Stimulated activated CD4-positive, alpha-beta T cell treated with anti-CD3 and anti-CD28 coated beads, Interleukin-4, amount 100 ng/mL, for 4 hours (primary cell): ENCODE measurements around the gene FBXL15.
"Not testable (repeated sequence)": the region's sequence is repeated elsewhere in the genome, so short reads cannot be mapped to it uniquely, and the experiment has no call there.

ENCODE experiments used
- DNase-seq, 2 experiments: peaks; one replicate each; pipeline ENCODE4 v3.0.0-alpha.2; 2020

FBXL15 gene

DNA sequence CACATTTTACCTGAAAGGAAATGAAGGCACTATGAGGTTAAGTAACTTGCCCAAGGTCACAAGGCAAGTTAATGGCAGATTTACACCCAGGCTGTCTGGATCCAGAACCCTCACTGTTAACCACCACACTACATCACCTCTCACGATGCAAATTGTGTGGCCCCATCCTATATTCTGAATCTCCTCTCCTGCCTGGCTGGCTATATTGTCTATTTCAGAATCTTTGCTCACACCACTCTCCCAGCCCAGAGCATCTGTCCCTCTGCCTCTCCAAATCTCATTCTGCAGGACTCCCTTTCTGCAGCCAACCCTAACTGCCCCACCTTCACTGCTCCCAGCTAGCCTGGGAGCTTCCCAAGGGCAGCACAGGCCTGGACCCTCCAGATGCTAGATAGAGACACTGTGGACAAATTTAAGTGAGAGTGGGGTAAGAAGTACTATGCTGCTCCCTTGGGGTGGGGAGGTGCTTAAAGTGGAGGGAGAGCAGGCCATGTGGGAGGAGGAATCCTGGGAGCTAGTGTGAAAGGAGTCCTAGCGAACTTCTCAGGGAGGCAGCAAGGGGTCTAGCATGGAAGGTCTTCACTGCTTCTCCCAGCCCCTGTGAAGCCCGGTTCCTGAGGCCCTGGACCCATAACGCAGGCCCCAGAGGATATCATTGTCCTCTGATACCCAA lies 11.0 kb downstream of the FBXL15 start:
- DNase-seq, result no peak

DNA sequence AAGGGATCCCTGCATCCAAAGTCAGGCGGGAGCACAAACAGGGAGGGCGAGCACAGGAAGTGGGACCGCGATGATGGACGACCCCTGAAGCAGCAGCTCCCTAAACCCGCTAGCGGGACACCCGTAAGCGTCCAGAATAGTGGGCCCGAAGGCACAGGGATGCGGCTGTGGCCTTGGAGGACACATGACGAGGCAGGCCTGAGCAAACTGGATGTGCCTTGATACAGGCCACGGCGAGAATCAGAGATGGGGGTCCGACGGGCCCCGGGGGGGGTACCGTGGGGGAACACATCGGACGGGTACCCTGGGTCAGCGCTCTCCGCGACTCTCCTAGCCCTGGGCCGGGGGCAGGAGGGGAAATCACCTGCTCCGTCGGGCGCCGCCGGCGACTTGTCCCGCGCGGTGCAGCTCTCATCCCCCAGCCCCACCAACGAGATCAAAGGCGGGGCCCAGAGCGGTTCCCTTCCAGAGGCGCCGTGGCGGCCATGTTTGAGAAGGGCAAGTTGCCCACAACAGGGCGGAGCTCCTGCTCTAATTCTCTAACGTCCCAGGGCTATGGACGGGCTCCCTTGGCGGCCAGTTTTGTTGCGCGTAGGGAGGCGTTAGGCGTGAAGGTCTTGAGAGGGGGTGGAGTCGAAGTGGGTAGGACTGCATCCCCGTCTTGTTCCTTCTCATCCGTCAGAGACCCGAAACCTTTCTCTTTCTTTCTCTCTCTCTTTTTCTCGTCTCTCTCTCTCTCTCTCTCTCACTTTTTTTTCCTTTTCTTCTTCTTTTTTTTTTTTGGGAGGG lies 11.7 kb downstream of the FBXL15 start, which contains the start of gene CUEDC2:
TSS of gene CUEDC2 (minus strand) at position 413 of the 789 bp plus-strand sequence. CDS start 7,386 bp downstream, outside the sequence.
- DNase-seq, result peak; percentile 90 to 95

DNA sequence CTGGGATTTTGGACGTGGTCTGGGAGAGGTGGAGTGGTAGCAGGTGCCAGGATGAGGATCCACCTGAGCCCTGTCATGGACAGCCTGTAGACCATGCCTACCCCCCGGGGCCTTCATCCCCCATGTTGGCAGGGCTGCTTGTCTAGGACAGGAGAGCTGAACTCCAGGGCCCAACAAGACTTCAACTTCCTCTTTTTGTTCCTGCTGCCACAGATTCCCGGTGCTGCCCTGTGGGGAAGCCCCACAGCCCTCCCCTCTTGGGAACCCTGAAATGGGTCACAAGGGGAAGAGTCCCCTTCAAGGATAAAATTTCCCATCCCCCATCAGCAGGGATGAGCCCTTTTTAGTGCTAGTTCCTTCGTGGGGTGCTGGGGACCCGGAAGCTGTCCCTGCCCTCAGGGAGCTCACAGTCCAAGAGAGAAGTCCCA lies 13.0 kb downstream of the FBXL15 start:
- DNase-seq, result no peak

DNA sequence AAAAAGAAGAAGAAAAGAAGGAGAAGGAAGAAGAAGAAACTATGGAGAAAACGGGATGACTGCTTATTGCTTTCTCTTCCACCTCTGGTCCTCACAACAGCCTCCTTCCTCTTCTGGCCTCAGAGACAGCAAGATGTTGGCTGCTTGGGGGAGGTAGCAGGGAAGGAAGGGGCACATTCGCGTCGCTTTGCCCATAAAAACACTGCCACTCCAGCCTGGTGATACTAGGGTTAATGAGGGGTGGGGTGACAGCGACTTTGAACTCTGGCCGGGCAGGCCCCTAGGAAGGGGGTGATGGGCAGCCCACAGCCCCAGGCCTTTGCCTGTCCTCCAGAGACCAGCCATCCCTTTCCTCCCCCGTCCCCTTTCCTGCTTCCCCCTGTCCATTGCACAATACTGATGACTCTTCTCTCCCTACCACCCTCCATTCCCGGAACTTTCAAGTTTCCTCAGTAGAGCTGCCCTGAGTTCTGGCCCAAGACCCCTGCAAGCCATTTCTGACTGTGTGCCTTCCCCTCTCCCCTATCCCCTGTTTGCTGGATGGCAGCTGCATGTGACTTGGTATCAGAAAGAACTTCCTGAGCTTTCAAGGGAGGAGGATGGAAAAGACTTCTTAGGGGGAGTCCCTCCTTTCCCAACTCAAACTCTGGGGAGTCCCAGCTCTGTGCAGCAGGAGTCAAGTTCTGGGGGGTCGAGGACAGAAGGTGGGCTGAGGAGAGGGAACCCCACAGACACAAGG lies 13.9 kb downstream of the FBXL15 start:
- no peak for DNase-seq

DNA sequence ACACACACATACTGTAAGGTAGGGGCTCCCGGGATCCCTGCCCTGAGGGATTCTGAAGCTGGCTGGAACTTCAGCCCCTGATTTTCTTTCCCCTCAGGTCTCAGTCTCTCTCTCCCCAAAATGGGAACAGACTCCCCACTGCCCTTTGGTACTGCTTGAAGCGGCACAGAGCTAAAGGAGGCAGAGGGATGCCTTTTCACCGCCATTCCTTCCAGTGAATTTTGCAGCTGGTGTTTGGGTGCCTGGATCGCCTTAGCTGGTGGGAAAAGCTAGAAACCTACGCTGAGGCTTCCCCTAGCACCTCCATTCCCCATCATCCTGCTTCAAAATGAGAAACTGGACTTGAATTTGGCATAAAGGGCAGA lies 14.5 kb downstream of the FBXL15 start:
- no peak for DNase-seq

DNA sequence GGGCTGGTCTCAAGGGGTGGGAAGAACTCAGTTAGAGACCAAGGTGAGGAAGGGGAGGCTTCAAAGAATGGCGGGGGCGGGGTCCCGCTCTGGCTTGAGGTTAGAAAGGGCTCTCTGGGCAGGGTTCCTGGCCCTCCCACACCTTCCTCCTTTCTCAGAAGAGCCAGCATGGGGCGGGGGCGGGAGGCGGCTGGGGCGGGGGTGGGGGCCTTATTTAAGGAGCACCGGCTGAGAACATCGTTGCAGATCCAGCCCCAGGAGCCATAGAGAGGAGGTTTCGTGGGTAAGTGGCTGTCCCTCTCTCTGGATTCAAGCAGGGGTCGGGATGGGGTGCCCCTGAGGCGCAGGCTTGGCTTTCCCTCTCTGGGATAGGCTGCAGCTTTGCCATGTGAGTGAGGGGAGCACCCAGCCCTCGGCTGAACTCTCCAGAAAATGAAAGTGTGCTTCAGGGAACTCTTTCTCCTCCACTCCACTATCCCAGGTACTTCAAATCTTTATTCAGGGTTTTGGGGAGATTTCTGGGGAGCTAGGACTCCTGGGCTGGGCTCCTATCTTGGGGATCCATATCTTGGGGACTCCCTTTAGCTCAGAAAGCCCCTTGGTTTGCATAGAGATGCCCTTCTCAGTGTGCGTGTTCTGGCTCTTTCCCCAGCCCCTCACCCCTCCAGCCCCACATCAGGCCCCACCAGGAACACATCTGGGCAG lies 15.0 kb downstream of the FBXL15 start:
- DNase-seq, result peak; percentile 39 to 69

DNA sequence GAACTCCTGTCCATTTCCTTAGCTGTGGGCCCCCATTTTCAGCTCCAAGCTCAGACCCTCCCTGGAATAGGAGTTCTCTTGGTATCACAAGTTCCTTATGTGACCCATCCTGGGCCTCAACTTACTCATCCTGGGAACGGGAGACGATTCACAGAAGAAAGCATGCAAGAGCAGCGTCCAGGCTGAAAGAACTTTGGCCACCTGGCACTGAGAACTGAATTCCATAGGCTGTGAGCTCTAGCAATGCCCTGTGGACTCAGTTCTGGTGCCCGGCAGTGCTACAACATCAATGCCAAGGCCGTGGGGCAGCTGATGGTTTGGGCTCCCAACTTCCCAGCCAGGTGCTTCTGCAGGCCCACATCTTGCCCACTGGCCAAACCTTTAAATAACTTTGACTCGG lies 15.7 kb downstream of the FBXL15 start:
- DNase-seq, result no peak

DNA sequence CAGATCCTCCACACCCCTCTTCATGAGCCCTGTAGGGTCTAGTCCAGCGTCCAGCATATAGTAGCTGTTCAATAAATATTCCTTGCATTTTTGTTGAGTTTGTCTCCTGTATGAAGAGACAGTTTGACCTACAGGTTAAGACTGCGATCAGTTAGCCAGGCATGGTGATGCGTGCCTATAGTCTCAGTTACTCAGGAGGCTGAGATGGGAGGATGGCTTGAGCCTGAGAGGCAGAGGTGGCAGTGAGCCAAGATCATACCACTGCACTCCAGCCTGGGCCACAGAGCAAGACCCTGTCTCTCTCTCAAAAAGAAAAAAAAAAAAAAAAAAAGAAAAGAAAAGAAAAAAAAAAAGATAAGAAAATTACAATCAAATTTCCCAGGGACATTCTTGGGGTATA lies 16.9 kb downstream of the FBXL15 start:
- no peak for DNase-seq

DNA sequence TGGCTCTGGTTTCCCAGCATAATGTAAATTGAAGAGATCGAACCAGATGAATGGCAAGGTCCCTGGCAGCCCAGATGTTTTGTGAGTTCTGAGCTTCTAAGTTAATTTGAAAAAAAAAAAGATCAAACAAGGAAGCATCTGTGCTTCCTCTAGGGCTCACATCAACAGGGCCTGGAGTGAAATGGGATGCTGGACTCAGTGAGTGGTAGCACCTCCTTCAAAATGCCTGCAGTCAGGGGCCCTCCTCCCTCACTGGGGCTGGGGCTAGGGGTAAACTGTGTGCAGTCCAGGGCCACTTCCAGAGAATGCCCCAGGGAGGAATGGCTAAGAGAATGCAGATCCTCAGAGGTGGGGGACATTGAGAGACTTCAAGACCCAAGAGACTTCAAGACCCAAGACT lies 17.7 kb downstream of the FBXL15 start:
- DNase-seq, result no peak

DNA sequence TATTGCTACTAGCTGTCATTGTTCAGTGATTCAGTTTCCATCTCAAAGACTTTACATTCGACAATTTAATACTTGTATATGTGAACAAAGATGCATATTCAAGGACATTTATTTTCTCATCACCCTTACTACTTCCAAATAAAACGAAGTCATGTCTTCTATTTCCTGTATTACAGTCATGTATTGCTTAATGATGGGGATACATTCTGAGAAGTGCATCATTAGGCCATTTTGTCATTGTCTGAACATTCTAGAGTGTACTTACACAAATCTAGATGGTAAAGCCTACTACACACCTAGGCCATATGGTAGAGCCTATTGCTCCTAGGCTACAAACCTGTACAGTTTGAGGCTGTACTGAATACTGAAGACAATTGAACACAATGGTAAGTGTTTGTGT lies 24.2 kb downstream of the FBXL15 start:
- no peak for DNase-seq

DNA sequence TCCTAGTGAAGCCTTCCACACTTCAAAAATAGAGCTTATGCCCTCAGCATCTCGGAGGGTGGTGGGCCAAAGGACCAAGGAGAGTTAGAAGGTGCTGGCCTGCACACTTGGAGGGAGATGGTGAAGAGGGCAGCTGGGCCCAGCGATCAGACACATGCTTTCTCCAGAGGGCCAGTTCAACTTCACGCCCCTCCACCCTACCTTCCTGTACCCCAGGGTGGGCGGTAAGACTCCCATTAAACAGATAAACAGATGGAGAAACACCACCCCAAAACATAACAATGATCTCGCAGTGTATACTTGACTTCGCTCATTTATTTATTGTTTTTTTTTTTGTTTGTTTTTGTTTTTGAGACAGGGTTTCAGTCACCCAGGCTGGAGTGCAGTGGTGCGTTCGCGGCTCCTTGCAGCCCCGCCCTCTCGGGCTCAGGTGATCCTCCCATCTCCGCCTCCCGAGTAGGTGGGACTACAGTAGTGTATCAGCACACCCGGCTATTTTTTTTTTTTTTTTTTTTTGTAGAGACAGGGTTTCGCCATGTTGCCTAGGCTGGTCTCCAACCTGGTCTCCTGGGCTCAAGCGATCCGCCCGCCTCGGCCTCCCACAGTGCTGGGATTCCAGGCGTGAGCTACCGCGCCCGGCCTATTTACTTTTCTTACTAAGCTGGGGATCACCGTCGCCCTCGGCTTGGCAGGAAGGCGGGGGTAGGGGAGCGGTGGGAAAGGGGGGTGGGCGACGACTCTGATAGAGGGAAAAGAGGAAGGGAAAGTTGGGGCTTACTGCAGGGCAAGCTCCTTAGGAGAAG lies 28.9 kb downstream of the FBXL15 start:
- peak; percentile 78 to 90 for DNase-seq

DNA sequence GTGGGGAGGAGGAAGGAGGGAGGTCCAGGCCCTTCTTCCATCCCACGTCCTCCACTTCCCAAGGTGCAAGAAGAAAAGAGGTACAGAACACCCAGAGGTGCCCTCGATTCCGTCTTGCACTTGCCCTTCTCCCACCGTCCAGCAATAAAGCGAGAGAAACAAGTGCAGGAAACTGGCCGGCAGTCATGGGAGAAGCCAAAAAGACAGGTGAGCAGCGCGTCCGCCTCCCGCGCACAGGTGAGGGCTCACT lies 29.4 kb downstream of the FBXL15 start:
- DNase-seq, result no peak

DNA sequence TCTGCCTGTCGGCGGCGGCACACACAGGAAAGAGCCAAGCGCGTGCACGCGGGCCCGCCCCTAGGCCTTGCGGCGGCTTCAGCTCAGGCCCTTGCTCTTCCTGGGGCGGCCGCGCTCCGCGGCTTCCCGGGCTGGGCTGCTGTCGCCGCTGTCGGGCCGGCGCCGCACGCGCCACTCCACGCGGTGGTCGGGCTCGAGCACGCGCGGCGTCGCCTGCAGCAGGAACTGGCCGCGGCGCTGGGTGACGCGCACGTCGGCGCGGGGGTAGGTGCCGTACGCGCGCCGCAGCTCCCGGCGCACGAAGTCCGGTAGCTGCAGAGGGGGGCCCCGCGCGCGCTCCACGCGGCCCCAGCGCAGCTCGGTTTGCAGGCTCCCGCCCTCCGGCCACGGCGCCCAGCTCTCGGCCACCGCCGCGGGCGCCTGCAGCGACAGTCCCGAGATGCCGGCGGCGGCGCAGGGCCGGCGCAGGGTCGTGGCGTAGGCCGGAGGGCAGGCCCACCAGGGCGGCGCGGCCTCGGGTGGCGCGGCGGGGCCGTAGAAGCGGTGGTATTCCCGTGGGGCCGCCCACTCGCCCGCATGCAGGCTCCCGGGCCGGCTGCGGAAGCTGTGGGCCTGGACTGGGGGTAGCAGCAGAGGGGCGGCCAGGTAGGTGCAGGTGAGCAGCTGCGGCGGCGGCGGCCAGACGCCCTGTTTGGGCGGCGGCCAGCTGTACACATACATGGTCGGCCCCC lies 29.9 kb downstream of the FBXL15 start:
- peak; percentile 82 to 86 for DNase-seq

DNA sequence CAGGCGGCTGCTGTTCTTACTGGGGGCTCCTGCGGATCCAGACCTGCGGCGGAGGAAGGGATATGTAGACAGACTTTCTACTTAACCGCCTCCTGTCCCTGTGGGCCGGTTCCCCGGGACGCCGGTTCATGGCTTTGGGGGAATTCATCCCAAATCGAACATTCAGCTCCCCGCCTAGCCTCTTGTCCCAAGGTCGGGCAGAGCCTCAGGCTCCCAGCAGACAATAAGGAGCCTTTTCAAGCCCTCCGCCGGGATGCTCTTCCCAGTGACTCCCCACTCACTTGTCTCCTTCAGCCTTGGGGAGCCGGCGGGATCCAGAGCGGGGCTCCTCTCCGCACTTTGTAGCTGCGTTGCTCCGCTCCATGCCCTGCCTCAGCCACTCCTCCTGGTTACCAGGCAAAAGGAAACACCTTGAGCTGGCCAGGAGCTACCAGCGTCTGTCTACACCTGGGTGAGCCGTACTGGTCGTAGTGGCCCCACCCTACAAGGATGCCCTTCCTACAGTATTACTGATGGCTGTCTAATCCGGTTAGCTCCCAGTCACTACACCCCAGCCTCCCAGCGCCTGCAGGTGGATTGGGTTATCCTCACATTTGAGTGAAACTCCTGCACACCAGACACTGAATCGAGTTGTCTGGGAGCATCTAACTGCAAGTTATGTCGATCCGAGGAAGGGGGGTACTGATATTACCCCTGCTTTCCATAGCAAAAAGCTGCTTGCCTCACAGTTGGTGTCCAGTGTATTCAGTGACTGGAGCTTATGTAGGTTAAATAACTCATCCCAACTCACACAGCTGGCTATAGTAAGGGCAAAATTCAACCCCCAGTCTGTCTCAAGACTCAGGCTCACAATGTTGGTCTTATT lies 30.7 kb downstream of the FBXL15 start, which contains the start of gene C10orf95:
TSS of gene C10orf95 (minus strand) at position 439 of the 865 bp plus-strand sequence. CDS start 450 bp downstream, outside the sequence.
- DNase-seq, result no peak

DNA sequence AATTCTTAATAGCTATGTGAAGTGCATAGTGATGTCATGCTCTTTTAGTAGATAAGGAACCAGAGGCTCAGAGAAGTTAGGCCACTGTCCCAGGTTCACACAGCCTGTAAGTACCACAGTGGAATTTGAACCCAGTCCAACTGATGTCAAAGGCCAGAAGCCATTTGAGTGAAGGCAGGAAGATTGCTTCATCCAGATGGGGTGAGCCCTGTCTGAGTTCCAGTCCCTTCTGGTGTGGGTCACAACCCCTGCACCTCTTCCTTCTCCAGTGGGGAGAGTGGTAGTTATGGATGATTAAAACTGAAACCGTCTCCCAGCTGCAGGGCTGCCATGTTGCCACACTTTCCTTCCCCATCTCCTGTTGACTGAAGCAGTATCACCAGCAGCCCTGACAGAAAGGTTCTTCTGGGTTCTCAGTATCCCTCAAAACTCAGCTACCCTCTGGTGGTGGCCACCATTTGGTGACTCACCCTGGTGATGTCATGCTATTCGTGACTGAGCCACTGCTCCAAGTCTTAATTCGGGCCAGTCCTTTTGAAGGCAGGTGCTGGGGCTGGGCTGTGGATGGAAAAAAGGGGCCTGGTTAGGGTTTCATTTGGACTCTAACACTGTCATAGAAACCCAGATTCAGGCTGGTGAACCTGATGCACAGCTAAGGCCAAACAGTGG lies 32.2 kb downstream of the FBXL15 start:
- DNase-seq, result peak; percentile 44 to 56

DNA sequence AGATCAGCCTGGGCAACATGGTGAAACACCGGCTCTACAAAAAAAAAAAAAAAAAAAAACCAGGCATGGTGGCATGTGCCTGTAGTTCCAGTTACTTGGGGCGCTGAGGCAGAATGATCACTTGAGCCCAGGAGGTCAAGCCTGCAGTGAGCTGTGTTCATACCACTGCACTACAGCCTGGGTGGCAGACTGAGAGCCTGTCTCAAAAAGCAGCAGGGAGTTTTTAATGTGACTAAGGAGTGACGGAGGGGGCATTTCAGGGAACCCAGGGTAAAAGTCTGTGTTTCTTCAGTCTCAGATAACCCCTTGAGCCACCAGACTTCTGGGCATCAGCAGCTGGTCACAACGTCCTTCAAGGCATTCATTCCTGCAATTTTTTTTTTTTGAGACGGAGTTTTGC lies 32.9 kb downstream of the FBXL15 start:
- DNase-seq, result no peak

DNA sequence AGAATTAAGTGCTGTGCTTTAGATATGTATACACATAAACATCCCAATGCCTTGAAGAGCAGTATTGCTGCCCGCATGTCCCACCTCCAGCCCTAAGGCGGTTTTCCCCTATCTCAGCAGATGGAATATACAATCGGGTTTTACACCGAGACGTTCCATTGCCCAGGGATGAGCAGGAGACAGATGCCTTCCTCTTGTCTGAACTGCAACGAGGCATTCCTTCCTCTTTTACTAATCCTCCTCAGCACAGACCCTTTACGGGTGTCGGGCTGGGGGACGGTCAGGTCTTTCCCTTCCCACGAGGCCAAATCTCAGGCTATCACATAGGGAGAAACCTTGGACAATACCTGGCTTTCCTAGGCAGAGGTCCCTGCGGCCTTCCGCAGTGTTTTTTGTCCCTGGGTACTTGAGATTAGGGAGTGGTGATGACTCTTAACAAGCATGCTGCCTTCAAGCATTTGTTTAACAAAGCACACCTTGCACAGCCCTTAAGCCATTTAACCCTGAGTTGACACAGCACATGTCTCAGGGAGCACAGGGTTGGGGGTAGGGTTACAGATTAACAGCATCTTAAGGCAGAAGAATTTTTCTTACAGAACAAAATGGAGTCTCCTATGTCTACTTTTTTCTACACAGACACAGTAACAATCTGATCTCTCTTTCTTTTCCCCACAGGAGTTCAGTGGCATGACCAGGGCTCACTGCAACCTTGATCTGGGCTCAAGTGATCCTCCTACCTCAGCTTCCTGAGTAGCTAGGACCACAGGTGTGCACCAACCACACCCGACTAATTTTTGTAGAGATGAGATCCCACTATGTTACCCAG lies 34.2 kb downstream of the FBXL15 start:
- not testable (repeated sequence) for DNase-seq

DNA sequence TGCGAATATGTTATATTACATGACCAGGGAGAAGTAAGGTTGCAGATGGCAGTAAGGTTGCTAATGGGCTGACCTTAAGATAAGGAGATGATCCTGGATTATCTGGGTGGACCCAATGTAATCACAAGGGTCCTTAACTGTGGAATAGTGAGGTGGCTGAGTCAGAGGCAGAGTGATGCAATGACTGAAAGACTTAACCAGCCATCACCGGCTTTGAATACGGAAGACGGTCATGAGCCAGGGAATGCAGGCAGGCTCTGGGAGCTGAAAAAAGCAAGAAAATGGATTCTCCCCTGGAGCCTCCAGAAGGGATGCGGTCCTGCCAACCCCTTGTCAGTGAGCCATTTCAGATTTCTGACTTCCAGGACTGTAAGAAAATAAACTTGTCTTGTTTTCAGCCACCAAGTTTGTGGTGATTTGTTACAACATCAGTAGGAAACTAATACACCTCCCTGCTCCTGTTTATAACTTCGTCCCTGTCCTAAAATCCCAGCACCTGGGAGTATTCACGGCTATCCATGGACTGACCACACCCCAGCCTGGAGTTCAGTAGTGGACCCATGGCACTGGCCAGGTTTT lies 35.3 kb downstream of the FBXL15 start:
- no peak for DNase-seq
